Measurements from ENCODE around the gene ZNRF3. TPM values are rescaled to one million over a fixed set of nuclear protein-coding genes. Genes with fewer than 3 reads are reported as not detected.
A peak's percentile ranks its signal among the peaks of the same experiment; 100 is the strongest.

Gene ZNRF3
- total RNA-seq, 1 donor from 2014 or later, result 13.6 TPM

DNA sequence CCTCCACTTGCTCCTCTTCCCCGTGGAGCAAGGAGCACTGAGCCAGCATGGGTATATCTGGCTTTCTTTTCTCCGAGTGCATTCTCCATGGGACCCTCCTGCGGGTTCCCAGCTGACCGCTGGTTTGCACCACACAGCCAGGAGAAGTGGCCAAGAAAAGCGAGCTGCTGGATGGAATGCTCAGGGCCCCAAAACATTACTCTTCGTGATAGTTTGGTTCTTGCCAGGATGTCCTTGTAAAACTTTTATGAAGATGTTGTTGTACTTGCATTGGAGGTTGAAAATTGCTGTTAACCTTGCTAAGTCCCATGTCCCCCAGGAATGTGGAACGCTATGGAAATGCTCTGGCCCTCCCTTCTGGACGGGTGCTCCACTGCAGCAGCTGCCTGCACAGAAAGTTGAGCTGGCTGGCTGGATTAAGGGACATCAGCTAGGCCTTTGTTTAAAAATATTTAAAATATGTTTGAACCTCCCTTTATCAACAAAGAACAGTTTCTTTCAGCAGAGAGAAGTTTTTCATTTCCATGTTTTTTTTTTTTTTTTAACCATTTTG is 68.7 kb downstream of the ZNRF3 start:
- DNase-seq (ENCODE audit: low spot score), result no peak

DNA sequence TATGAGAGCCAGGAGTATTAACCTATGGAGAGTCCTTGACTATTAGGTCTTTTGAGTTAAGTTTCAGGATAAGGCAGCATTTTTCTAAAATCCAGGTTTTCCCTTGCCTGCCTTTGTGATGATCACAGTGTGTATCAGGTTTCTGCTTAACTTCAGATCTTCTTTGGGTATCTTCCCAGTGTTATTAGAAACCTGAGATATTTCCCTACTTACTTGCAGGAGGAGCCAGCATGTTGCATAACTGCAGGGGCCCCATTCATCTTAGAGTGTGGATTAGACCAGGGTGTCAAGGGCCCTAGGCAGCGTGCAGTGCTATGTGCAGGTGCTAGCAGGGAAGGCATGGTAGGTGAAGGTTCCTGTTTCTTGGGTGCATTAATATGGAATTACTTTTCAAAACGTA is 69.5 kb downstream of the ZNRF3 start:
- DNase-seq (ENCODE audit: low spot score), result no peak

DNA sequence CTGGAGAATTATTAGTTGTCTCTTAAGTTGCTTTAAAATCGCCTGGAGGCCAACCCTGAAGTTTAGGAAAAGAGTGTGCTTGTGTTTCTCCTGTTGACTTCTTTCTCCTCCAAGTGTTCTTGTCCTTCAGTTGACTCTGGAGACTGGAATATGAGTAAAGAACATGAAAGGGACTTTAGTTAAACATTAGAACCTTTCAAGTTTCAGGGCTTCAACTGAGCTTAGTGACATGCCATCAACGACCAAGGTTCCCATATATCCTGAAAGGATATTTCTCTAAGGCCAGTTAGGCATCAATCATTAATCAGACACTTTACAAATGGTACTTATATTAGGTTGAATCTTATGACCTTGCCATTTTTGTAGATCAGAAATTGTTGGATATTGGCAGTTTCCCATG is 70.0 kb downstream of the ZNRF3 start:
- DNase-seq (ENCODE audit: low spot score), result no peak

DNA sequence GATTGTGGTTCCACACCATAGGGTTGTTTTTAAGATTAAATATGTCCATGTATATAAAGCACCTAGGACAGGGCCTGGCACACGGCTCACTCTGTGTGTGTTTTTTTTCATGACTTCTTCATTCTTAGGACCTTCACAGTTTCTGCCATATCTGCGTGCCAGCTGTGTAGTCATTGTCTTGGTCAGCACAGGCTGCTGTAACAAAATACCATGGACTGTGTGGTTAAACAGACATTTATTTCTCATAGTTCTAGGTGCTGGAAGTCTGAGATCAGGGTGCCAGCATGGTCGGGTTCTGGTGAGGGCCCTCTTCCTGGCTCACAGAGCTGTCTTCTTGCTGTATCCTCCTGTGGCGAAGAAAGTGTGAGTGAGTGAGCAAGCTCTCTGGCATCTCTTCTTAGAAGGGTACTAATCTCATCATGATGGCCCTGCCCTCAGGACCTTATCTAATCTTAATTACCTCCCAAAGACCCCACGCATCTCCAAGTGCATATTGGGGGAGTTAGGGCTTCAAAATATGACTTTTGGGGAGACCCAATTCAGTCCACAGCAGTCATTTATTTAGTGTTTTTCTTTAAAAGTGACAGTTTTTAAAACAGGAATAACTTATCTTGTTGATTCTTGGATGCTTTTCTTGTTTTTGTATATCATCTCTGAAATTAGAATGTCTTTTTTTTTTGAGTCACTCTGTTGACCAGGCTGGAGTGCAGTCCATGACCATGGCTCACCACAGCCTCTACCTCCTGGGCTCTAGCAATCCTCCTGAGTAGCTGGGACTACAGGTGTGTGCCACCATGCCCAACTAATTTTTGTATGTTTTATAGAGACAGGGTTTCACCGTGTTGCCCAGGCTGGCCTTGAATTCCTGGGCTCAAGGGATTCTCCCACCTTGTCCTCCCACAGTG is 70.9 kb downstream of the ZNRF3 start:
- DNase-seq (ENCODE audit: low spot score), result no peak

DNA sequence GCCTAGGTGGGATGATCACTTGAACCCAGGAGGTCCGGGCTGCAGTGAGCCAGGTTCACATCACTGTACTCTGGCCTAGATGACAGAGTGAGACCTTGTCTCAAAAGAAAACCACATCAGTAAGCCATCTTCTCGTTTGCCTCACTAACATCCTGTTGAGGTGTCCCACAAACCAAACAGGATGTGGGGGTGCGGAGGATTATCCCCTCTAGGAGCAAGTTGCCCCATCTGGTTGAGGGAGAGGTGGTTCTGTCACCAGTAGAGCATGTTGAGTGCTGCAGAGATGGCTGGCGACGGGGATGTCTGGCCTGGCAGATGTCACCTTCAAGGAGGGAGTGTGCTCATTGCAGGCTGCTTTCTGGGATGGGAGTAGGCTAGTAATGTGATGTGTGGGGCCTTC is 72.4 kb downstream of the ZNRF3 start:
- DNase-seq (ENCODE audit: low spot score), result no peak

DNA sequence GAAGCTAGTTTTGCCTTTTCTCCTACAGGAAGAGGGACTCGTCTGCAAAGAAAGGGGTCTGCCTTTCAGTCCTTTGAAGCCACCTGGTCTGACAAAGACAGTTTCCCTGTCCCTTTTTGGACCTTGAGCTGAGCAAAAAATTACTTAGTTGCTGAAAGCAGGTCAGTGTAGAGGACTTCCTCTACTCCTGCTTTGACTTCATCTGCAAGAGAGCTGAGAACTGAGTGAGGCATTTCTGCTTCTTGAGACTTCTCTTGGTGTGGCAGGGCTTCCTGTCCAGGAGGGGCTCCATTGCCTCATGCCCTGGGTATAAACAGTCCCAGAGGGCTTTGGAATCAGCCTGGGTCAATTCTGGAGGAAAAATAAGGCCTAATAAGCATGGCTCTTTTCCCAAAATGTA is 73.1 kb downstream of the ZNRF3 start:
- no peak for DNase-seq (ENCODE audit: low spot score)

DNA sequence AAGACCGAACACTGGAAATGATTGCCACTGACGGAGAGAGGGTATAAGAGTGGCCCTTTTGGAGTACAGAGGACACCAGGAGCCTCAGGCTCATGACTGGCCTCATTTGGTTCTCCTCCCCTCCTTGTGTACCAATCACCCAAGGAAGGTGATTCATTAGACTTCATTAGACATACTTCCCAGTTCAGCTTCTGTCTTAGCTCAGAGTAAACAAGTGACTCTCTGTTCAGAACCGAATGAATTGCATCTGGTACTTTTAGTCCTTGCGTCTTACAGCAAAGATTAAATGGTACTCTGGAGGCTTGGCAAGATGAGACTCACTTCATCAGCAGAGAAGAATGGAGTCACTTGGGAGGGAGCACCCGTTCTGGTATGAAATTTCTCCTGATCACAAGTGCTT is 75.2 kb downstream of the ZNRF3 start:
- no peak for DNase-seq (ENCODE audit: low spot score)

DNA sequence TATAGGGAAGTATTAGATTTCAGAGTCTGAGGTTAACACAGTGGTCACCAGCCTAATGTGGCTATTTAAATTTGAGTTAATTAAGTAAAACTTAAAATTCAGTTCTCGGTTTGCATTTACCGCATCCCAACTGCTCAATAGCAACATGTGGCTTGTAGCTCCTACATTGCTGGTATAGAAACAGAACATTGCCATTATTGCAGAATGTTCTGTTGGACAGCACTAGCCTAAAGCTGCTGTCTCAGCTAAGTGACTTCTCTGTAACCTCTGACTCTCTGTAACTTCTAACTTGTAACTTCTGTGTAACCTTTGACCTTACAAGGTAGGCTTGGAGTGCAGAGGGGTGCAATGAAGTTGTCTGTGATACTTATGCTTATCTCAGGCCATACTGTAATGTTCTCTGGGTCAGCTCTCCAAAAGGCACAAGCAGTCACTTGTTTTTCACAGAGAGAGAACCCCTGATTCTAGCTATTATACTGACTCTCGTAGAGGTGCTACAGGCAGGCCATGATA is 78.7 kb downstream of the ZNRF3 start:
- DNase-seq (ENCODE audit: low spot score), result no peak

DNA sequence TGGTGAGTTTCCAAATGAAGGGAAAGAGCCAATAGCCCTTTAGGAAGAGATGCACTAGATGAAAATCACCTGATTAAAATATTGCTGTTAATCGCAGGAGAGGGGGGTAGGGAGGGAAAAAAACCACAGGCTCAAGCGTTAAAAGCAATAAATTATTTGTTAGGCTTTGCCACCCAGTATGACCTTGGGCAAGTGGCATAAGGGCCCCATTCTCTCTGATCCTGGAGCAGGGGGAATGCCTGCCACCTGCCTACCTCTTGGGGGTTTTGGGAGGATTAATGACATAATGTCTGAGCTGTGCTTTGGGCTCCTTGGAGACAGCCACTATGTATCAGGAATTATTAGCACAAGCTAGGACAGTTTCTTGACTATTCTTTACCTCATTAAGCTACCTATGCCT is 80.0 kb downstream of the ZNRF3 start:
- DNase-seq (ENCODE audit: low spot score), result no peak

DNA sequence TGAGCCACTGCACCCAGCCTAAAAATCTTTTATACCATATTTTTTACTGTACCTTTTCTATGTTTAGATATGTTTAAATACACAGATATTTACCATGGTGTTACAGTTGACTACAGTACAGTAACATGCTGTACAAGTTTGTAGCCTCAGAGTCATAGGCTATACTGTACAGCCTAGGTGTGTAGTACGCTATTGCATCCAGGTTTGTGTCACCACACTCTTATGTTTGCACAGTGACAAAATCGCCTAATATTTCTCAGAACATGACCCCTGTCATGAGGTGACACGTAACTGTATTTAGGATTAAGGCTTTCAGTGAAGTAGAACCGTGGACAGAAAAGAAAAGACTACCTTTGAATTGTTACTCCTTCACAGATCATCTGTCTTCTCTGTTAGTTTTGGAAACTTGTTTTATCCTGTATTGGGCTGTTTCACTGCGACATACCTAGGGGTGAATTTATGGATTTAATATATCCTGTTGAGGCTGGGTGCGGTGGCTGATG is 83.8 kb downstream of the ZNRF3 start:
- no peak for DNase-seq (ENCODE audit: low spot score)

DNA sequence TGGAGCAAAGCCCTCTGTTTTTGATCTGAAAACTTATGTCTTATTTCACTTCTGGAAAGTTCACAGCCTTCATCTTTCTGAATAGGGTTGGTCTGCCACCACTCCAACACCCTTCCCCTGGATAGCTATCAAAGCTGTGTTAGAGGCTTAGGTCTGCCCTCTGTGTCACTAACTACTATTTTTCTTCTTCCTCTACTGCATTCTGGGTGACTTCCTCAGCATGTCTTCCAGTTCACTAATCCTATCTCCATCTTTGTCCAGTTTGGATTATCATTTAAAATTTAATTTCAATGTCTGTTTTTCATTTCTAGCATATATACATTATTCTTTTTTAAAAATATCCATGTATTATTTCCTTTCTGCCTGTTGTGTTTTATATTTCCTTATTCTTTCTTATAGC is 84.6 kb downstream of the ZNRF3 start:
- no peak for DNase-seq (ENCODE audit: low spot score)

DNA sequence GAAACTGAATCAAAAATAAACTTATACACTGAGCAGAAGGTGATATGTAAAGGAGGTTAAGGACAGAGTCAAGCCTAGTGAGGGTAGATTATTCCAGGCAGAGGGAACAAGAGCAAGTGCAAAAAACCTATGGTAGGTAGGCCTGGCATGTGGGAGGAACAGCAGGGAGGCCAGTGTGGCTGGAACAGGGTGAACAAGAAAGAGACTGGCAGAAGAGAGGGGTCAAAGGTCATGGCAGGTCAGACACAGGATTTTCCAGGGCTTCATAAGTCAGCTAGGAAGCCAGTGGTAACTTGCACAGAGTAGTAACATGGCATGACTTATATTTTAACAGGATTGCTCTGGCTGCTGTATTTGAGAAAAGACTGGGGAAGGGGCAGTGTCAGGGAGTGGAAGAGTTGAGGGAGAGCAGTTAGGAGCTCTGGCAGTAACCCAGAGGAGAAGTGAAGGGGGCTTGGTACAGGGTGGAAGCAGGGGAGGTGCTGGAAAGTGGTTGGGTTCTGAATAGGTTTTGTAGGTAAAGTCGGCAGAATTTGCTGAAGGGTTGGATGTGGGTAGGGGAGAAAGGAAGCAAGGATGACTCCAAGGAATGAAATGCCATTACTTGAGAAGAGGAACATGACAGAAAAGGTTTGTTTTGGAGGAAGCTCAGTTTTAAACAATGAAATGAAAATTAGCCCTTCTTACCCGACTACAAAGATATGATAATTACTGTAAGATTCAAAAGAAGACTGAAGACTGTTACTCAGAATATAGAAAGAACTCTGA is 86.2 kb downstream of the ZNRF3 start:
- no peak for DNase-seq (ENCODE audit: low spot score)

DNA sequence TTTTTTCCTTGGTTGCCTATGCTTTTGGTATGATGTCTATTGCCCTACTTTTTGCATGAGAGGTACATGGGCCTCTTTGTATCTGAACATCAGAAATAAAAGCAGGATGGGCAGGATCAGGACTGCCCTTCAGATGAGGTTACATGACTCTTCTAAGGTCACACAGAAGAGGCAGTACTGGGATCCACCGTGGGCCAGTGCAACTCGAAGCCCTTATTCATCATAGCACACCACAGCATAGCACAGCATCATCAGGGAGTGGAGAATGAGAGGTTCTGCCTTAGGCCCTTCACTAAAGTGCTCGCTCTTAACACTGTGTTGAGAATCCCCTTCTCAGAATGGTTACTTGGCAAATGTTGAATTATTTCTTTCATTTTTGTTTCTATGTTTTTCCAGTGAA is 90.0 kb downstream of the ZNRF3 start:
- no peak for DNase-seq (ENCODE audit: low spot score)

DNA sequence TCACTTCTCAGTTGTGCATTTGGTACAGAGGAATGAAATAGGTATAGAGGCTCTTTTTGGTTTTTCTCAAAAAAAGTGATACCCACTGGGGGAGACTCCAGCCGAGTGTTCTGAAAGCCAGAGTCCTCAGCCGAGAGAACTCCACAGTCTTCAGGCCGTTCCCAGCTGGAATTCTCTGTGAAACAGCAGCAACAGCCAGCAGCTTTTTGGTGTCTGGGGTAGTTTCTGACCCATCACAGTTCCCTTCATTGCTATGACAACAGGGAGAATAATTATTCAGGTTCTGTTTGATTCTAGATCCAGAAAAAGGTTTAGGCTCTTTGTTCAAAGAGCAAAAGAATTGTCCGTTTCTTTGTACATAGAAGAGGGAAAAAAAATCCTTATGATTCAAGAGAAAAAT is 93.7 kb downstream of the ZNRF3 start:
- DNase-seq (ENCODE audit: low spot score), result no peak

DNA sequence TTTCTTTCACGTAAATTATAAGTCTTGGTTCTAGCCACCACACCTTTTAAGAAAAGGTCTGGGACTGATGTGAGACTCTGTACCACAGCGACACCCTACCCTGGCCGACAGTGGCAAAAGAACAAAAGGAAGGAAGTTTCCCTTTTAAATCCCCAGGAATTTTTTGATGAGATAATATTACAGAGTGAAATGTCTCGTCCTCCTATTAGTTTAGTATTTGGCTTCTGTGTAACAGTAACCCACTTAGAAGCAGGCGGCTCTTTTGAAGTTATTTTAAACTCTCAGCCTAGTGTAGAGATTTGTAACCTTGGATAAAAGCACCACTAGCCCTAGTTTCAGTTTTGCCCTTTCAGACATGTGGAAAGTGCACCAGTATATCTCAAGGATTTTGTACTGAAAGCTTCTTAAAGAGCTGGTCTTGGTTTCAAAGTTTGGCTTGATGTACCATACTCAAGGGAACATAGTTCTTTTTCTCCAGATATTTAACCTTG is 94.2 kb downstream of the ZNRF3 start:
- no peak for DNase-seq (ENCODE audit: low spot score)

DNA sequence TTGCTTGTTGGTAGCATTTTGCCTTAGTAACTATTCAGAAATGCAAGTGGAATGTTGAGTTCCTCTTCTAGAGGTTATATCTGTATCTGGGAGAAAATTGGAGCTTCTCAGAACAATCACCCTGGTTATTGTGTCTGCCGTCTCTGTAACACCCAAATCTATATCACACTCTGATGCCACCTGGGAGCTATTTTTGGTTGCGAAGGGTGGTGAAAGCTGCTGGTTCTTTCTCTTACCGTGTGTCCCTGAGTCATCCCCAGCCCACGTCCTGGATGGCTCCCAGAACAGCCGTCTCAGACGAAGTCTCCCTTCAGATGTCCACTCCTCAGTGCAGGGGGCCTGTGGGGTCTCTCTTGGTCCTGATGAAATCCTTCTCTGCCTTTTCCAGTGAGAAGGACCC is 94.8 kb downstream of the ZNRF3 start:
- DNase-seq (ENCODE audit: low spot score), result no peak

DNA sequence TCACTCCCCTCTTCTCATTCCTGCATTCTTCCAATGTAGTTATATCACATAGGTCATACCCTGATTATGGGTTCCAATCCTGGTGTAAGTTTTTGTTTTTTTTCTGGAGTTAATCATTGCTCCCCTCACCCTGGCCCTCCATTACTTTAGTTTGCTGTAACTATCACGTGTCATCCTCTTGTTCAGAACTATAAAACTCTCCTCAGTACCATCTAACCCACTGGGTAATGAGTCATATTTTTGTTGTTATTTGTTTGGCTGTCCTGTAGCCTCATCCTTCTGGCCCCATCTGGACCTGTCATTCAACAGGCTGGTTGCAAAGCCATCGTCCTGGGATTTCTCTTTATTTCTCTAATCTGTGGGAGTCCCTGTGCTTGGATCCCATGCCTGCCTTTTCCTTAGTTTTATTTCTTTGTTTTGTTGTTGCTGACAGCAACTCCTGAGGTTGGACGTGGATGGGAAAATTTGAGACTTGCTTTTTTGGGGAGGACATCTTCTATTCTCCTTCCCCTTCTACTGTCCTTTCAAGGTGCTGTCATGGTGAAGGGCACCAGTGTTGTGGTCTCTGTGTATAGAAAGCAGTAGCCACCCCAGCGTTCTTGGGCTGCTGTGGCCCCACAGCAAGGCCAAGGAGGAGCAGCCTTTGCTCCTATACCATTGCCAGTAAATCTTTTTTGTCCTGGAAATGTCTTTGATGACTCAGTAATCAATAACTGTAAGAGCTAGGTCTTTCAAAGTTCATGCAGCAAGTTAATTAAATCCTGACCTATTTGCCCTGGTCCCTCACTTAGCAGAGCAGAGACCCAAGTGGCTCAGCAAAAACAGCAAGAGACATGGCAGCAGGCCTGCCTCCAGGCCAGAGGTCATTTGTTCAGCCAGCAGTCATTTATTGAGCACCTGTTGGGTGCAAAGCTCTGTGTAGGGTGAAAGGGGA is 95.8 kb downstream of the ZNRF3 start:
- DNase-seq (ENCODE audit: low spot score), result peak; percentile 17

DNA sequence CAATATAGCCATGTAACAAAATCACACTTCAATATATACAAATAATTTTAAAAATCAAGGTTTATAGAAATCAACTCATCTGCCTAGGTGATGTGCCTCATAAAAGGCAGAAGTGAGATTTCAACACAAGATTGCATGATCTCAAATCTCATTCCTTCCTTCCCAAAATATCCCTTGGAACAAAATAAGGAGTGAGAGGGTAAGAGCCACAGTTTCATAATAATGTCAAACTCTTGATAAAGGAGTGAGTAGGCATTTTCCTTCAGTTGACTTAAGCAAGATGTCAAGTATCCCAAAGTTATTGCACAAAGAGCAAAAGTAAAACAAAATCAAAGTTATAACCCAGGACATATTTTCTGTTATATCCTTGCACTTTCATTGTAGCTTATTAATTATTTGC is 97.0 kb downstream of the ZNRF3 start:
- no peak for DNase-seq (ENCODE audit: low spot score)

DNA sequence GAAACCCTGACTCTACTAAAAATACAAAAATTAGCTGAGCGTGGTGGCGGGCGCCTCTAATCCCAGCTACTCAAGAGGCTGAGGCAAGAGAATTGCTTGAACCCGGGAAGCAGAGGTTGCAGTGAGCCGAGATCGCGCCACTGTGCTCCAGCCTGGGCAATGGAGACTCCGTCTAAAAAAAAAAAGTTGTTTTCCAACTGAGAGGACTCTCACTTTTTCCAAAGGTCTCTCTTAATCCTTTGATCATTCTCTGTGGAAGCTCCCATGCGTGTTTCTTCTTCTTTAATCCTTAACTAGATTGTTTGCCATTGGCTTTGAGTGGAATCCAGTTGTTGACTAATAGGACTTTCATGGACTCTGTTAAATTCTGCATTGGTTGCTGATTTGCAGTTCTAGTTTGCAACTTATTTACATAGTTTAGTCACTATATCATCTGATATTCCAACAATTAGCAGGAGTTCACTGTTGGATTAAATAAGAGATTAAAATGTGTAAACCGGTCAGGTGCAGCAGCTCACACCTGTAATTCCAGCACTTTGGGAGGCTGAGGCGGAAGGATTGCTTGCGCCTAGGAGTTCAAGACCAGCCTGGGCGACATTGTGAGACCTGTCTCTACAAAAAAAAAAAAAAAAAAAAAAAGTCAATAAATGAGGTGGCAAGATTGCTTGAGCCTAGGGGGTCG is 98.6 kb downstream of the ZNRF3 start:
- DNase-seq (ENCODE audit: low spot score), result no peak

DNA sequence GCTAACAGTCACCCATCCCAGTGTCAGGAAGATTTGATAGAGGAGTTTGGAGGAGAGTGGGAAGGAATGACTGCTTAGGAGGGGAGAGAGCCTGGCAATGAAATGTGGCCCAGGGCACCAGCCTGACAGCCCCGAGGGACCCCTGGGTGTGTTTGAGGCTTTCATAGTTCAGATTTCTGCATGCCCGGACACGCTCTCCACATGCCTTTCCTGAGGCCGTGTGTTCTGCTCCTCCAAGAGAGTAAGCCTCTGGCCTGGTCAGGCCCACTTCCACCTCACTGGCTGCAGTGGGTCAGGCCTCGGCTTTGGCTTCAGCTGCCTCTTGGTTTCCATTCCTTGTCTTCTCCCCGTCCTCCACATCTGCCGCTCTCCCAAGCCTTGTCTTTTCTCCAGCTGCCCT is 99.8 kb downstream of the ZNRF3 start:
- no peak for DNase-seq (ENCODE audit: low spot score)
